Fibroblast of mammary gland (primary cell): Measurements from ENCODE around the gene ST6GAL2.

ENCODE experiments used
- DNase-seq: peaks from one replicate; pipeline ENCODE4 v3.0.0-alpha.2; 2010; ENCODE audit warnings: low read depth
- H3K4me3 ChIP-seq: 2 replicates; pipeline ENCODE4 v1.5.1; 2011; ENCODE audit warnings: low read depth, mild to moderate bottlenecking, low read length, moderate library complexity; ENCODE audit not compliant: control insufficient read depth
- TF ChIP-seq, protein P1 (sequence below): conservative IDR thresholded peaks from 2 replicates; pipeline ENCODE4 v1.5.1; 2011; ENCODE audit warnings: low read depth, low read length, inconsistent platforms; ENCODE audit not compliant: control insufficient read depth, insufficient read depth

The ST6GAL2 gene

DNA sequence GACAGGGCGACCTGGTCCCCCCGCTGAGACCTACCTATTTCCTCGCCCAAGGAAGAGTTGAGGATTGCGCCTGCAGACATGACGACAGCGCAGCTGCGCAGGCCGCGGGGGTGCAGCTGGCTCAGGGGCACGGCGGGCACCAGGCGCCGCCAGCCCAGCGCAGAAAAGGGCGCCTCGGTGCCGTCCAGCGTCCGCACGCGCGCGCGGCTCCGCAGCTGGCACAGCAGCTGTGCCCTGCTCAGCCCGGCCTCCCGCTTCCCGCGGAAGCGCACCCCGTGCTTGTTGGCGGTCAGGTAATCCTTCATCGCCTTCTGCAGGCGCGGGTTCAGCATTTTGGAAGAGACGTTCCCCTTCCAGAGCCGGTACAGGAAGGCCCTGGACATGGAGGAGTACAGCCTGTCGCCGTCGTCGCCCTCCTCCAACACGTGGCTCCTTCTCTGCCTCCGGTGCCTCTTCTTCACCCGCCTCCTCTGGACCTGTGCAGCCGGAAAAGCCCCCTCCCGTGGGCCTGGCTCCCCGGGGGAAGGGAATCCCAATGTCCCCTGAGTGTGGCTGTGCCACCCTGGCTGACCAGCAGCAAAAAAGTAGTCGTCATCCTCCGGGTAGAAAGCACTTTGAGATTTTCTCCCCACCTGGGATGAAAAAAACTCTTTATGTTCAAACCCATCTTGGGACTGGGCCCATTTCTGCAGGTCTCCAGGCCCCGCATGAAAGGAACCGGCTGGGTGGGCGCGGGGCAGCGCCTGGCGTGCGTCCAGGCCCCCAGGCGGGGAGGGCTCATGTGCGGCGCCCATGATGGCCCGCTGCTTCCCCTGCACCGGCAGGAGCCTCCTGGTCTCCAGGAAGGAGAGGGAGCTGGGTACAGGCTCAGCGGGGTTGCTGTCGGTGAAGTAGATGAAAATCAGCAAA lies 42.7 kb downstream of the ST6GAL2 start:
- no peak for DNase-seq
- no peak overlapping the region for H3K4me3 ChIP-seq
- TF ChIP-seq, protein P1, sequence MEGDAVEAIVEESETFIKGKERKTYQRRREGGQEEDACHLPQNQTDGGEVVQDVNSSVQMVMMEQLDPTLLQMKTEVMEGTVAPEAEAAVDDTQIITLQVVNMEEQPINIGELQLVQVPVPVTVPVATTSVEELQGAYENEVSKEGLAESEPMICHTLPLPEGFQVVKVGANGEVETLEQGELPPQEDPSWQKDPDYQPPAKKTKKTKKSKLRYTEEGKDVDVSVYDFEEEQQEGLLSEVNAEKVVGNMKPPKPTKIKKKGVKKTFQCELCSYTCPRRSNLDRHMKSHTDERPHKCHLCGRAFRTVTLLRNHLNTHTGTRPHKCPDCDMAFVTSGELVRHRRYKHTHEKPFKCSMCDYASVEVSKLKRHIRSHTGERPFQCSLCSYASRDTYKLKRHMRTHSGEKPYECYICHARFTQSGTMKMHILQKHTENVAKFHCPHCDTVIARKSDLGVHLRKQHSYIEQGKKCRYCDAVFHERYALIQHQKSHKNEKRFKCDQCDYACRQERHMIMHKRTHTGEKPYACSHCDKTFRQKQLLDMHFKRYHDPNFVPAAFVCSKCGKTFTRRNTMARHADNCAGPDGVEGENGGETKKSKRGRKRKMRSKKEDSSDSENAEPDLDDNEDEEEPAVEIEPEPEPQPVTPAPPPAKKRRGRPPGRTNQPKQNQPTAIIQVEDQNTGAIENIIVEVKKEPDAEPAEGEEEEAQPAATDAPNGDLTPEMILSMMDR, result no peak

GRCh38 chr2:106841886-106842645 lies 43.9 kb downstream of the ST6GAL2 start:
- TF ChIP-seq, protein P1, result no peak
- DNase-seq, result no peak
- no peak overlapping the region for H3K4me3 ChIP-seq

- no peak for DNase-seq
- TF ChIP-seq, protein P1, result no peak
Measured at GRCh38 chr2:106840818-106841217, 45.1 kb downstream of the ST6GAL2 start.

GRCh38 chr2:106839849-106840595 lies 45.9 kb downstream of the ST6GAL2 start:
- TF ChIP-seq, protein P1, result no peak
- no peak overlapping the region for H3K4me3 ChIP-seq
- no peak for DNase-seq

More at GRCh38 chr2:106840818-106841217, 45.1 kb downstream of the ST6GAL2 start:
- H3K4me3 ChIP-seq, result no peak overlapping the region

DNA sequence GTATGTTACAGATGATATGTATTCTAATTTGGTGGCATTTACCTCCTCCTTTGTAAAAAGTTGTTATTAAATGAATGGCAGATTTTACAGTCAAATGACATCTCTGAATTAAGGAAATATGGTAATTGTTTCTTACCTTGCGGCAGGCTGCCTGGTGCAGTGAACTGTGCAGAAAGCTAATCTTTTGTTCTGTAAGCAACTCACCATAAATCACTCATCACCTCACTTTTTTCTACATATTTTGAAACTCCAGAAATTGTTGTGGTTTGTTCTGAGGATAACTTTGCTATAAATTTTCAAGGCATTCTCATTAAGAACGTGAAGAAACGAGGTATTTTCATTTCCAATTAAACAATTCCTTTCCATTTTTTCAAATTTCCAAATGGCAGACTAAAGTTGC lies 52.7 kb downstream of the ST6GAL2 start:
- no peak overlapping the region for H3K4me3 ChIP-seq
- TF ChIP-seq, protein P1, result no peak
- no peak for DNase-seq

GRCh38 chr2:106831816-106832569 lies 54.0 kb downstream of the ST6GAL2 start:
- TF ChIP-seq, protein P1, result no peak
- DNase-seq, result no peak

More at GRCh38 chr2:106831816-106832569, 54.0 kb downstream of the ST6GAL2 start:
- H3K4me3 ChIP-seq, result no peak overlapping the region
